Astrocyte (in vitro differentiated cells and primary cell): ENCODE data around the gene CPHXL2.

ENCODE experiments used
- EZH2 ChIP-seq: IDR thresholded peaks from 2 replicates; pipeline ENCODE4 v1.6.1; 2012; ENCODE audit warnings: mild to moderate bottlenecking, low read length, inconsistent platforms; ENCODE audit not compliant: insufficient read depth
- TF ChIP-seq, protein P1 (sequence below): IDR thresholded peaks from 2 replicates; pipeline ENCODE4 v1.5.1; 2011; ENCODE audit warnings: low read depth, mild to moderate bottlenecking, inconsistent platforms, low read length, moderate library complexity; ENCODE audit not compliant: insufficient read depth

DNA sequence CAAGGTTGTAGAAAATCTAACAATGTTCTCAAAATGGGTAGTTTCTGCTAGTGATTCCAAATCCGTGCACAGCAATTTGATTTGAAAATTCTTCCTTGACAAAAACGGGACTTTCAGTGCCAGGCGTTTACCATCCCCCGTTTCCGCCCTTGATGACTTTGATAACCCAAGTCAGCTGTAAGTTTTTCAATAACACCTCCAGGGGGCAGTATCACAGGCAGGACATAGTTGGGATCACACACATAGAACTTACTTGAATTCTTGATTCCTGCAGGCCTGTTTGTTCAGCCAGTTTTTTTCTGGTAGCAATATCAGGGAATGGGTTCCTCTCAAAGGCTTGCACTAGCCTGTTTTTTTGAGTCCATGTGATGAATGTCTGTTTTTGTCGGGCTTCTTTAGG is 18.9 kb upstream of the CPHXL2 start:
- TF ChIP-seq, protein P1, sequence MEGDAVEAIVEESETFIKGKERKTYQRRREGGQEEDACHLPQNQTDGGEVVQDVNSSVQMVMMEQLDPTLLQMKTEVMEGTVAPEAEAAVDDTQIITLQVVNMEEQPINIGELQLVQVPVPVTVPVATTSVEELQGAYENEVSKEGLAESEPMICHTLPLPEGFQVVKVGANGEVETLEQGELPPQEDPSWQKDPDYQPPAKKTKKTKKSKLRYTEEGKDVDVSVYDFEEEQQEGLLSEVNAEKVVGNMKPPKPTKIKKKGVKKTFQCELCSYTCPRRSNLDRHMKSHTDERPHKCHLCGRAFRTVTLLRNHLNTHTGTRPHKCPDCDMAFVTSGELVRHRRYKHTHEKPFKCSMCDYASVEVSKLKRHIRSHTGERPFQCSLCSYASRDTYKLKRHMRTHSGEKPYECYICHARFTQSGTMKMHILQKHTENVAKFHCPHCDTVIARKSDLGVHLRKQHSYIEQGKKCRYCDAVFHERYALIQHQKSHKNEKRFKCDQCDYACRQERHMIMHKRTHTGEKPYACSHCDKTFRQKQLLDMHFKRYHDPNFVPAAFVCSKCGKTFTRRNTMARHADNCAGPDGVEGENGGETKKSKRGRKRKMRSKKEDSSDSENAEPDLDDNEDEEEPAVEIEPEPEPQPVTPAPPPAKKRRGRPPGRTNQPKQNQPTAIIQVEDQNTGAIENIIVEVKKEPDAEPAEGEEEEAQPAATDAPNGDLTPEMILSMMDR = no peak
- no peak for TF ChIP-seq EZH2
